Measurements from ENCODE around the gene IL32.

Gene IL32

GRCh38 chr16:3118204-3118790 is 52.9 kb downstream of the IL32 start:
- no peak for DNase-seq
- intact Hi-C loops (cut with DNase I; ENCODE audit: low total_unique reads), result no loop called here
- peaks cover 19 to 69% (median 54%) of the 10 kb centered on the region in 3 donors for H3K36me3 ChIP-seq
- no peaks in the 10 kb centered on the region for H3K27me3 ChIP-seq
- H3K9me3 ChIP-seq, result no peaks in the 10 kb centered on the region
- TF ChIP-seq CTCF (IDR thresholded peaks at IDR 0.05), result no peak
- peaks cover 0 to 14% (median 12%) of the 10 kb centered on the region in 4 donors for H3K4me1 ChIP-seq
- no peak overlapping the region for H3K4me3 ChIP-seq
- H3K27ac ChIP-seq, result no peak overlapping the region

- TF ChIP-seq CTCF (IDR thresholded peaks at IDR 0.05), result no peak
- no peak for DNase-seq
- no peak overlapping the region for H3K27ac ChIP-seq
- H3K36me3 ChIP-seq, result peaks cover 19 to 69% (median 54%) of the 10 kb centered on the region in 3 donors
- no peaks in the 10 kb centered on the region for H3K9me3 ChIP-seq
- H3K4me1 ChIP-seq, result peaks cover 0 to 14% (median 12%) of the 10 kb centered on the region in 4 donors
- no peak overlapping the region for H3K4me3 ChIP-seq
- intact Hi-C loops (cut with DNase I; ENCODE audit: low total_unique reads), result no loop called here
- H3K27me3 ChIP-seq, result no peaks in the 10 kb centered on the region
Measured at GRCh38 chr16:3118846-3119245, 53.4 kb downstream of the IL32 start.

All from tibial artery (tissue), 4 donors.